ENCODE measurements around the gene OR2AT4. TPM values are rescaled to one million over a fixed set of nuclear protein-coding genes. Genes with fewer than 3 reads are reported as not detected.

The OR2AT4 gene
- total RNA-seq, 1 donor from 2014 or later = not detected

DNA sequence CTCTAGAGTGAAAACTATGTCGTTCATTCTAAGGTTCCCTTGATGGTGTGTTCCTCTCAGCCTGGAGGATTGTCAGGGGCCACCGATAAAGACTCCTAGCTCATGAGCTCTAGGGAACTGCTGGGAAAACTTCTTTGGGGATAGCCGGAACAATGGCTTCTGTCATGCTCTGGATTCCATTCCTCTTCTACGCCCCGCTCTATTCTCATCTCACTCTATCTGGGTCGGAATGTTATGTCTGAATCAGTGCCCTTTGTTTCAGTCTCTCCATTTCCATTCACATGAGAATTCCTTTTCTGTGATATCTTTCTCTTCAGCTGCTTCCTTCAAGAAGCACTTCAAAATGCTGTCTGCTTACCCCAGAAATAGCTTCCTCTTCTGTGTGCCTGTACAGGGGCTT is 37.3 kb upstream of the OR2AT4 start:
- Histone ChIP-seq H3K27ac (replicated peaks) (no peak overlapping the region), H3K4me1 (no peaks in the 10 kb centered on the region), H3K9me3 (replicated peaks) (no peaks in the 10 kb centered on the region), H3K4me3 (no peak overlapping the region), H3K27me3 (ENCODE audit: low read depth) (peaks cover 94% of the 10 kb centered on the region), H3K36me3 (no peaks in the 10 kb centered on the region)
- intact Hi-C loops (cut with micrococcal nuclease) = no loop called here
- TF ChIP-seq, protein P1, sequence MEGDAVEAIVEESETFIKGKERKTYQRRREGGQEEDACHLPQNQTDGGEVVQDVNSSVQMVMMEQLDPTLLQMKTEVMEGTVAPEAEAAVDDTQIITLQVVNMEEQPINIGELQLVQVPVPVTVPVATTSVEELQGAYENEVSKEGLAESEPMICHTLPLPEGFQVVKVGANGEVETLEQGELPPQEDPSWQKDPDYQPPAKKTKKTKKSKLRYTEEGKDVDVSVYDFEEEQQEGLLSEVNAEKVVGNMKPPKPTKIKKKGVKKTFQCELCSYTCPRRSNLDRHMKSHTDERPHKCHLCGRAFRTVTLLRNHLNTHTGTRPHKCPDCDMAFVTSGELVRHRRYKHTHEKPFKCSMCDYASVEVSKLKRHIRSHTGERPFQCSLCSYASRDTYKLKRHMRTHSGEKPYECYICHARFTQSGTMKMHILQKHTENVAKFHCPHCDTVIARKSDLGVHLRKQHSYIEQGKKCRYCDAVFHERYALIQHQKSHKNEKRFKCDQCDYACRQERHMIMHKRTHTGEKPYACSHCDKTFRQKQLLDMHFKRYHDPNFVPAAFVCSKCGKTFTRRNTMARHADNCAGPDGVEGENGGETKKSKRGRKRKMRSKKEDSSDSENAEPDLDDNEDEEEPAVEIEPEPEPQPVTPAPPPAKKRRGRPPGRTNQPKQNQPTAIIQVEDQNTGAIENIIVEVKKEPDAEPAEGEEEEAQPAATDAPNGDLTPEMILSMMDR (IDR thresholded peaks at IDR 0.05; ENCODE audit: borderline replicate concordance) = no peak
- no peak for DNase-seq

DNA sequence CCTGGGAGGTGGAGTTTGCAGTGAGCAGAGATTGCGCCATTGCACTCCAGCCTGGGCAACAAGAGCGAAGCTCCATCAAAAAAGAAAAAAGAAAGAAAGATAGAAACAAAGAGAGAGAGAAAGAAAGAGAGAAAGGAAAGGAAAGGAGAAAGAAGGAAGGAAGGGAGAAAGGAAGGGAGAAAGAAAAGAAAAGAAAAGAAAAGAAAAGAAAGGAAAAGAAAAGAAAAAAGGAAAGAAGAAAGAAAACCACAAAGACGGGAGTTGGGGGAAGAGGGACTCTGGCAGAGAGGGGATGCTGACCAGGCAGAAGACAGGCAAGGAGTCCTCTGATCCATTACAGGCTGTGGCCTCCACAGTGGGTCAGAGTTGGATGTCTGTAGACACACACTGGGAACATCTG is 35.4 kb upstream of the OR2AT4 start:
- Histone ChIP-seq H3K27me3 (ENCODE audit: low read depth) (peaks cover 89% of the 10 kb centered on the region), H3K4me3 (no peak overlapping the region), H3K4me1 (no peaks in the 10 kb centered on the region), H3K9me3 (replicated peaks) (no peaks in the 10 kb centered on the region), H3K27ac (replicated peaks) (no peak overlapping the region), H3K36me3 (no peaks in the 10 kb centered on the region)
- TF ChIP-seq, protein P1 (IDR thresholded peaks at IDR 0.05; ENCODE audit: borderline replicate concordance) = no peak
- DNase-seq = no peak
- intact Hi-C loops (cut with micrococcal nuclease) = no loop called here

DNA sequence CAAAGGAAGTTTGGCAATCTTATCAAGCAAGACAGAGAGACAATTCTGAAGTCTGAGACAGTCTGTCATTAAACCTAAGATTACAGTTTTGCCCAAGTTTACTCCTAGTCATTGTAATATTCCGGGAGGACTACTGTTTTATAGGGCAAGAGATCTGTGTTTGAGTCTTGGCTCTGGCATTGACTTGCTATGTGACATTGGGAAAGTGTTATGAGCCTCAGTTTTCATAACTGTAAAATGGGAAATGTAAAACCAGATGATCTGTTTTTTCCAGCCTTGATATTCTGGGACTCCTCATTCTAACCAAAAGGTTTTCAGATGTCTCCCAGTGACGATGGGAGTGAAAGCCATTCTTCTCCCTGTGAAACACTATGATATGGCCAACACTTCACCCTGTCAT is 29.9 kb upstream of the OR2AT4 start:
- no peak overlapping the region for H3K27ac ChIP-seq (replicated peaks)
- H3K4me3 ChIP-seq = no peak overlapping the region
- no peaks in the 10 kb centered on the region for H3K9me3 ChIP-seq (replicated peaks)
- TF ChIP-seq, protein P1 (IDR thresholded peaks at IDR 0.05; ENCODE audit: borderline replicate concordance) = no peak
- intact Hi-C loops (cut with micrococcal nuclease) = no loop called here
- DNase-seq = no peak
- H3K4me1 ChIP-seq = no peaks in the 10 kb centered on the region
- peaks cover 37% of the 10 kb centered on the region for H3K27me3 ChIP-seq (ENCODE audit: low read depth)
- no peaks in the 10 kb centered on the region for H3K36me3 ChIP-seq

DNA sequence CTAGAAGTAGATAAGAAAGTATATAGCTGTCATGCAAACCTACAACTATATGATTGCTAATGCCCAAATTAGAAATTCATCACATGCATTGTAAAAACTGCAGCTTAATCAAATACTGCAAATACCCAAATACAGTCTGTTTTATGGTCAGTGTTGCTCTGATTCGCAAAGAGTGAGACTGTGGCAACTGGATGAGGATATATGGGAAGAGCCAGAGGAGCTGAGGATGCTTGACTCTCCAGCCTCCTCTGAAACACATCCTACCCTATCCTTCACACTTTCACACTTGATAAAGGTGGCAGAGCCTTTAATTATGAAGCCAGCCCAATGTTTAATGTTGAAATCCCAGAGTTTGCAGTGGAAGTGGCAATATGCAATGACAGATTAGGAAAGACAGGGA is 21.9 kb upstream of the OR2AT4 start:
- Histone ChIP-seq H3K27ac (replicated peaks) (no peak overlapping the region), H3K9me3 (replicated peaks) (peaks cover 21% of the 10 kb centered on the region), H3K4me3 (no peak overlapping the region), H3K36me3 (no peaks in the 10 kb centered on the region), H3K4me1 (no peaks in the 10 kb centered on the region), H3K27me3 (ENCODE audit: low read depth) (peaks cover 18% of the 10 kb centered on the region)
- intact Hi-C loops (cut with micrococcal nuclease) = no loop called here
- no peak for DNase-seq
- TF ChIP-seq, protein P1 (IDR thresholded peaks at IDR 0.05; ENCODE audit: borderline replicate concordance) = no peak

DNA sequence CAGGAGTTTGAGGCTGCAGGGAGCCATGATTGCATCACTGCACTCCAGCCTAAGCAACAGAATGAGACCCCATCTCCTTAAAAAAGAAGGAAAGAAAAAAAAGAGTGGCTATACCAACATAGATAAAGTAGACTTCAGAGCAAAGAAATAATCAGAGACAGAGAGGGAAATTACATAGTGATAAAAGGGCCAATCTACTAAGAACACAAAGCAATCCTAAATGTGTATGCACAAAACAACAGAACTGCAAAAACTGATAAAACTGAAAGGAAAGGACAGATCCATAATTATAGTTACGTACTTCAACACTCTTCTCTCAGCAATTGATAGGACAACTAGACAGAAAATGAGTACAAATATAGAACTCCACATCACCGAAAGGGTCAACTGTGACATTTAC is 17.8 kb upstream of the OR2AT4 start:
- H3K27ac ChIP-seq (replicated peaks) = no peak overlapping the region
- no peaks in the 10 kb centered on the region for H3K4me1 ChIP-seq
- no peaks in the 10 kb centered on the region for H3K36me3 ChIP-seq
- TF ChIP-seq, protein P1 (IDR thresholded peaks at IDR 0.05; ENCODE audit: borderline replicate concordance) = no peak
- intact Hi-C loops (cut with micrococcal nuclease) = no loop called here
- peaks cover 26% of the 10 kb centered on the region for H3K27me3 ChIP-seq (ENCODE audit: low read depth)
- peaks cover 48% of the 10 kb centered on the region for H3K9me3 ChIP-seq (replicated peaks)
- DNase-seq = no peak
- H3K4me3 ChIP-seq = no peak overlapping the region

DNA sequence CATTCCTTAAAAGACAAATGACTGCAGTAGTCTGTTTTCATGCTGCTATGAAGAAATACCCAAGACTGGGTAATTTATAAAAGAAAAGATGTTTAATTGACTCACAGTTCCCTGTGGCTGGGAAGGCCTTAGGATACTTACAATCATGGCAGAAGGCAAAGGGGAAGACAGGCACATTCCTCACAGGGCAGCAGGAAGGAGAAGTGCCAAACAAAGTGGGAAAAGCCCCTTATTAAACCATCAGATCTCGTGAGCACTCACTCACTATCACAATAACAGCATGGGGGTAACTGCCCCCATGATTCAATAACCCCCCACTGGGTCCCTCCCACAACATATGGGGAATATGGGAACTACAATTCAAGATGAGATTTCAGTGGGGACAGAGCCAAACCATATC is 16.4 kb upstream of the OR2AT4 start:
- intact Hi-C loops (cut with micrococcal nuclease) = no loop called here
- TF ChIP-seq, protein P1 (IDR thresholded peaks at IDR 0.05; ENCODE audit: borderline replicate concordance) = no peak
- Histone ChIP-seq H3K4me3 (no peak overlapping the region), H3K27ac (replicated peaks) (no peak overlapping the region), H3K4me1 (no peaks in the 10 kb centered on the region), H3K36me3 (no peaks in the 10 kb centered on the region), H3K9me3 (replicated peaks) (peaks cover 38% of the 10 kb centered on the region), H3K27me3 (ENCODE audit: low read depth) (peaks cover 13% of the 10 kb centered on the region)
- DNase-seq = no peak
